Bronchus fibroblast of lung (primary cell): ENCODE measurements around the gene CEP72. TPM values are rescaled to one million over a fixed set of nuclear protein-coding genes. Genes with fewer than 3 reads are reported as not detected.

Source experiments
- total RNA-seq: library from RNA; depleted of rRNA; stranded (reverse); fragments of >200 nt; gene quantifications from 2 replicates; pipeline ENCODE4 v1.2.3, GENCODE V29; 2015

The CEP72 gene
- total RNA-seq = 5.1 and 6.1 TPM in 2 replicates

GRCh38 chr5:611731-612486 lies at the start of gene CEP72:
CEP72 (plus strand) TSS chr5:612340; CDS start chr5:612362, 22 bp downstream.

GRCh38 chr5:693271-694041 lies 81.3 kb downstream of the CEP72 start, which contains the start of gene TPPP:
TPPP (minus strand) TSS chr5:693352; CDS start chr5:678060, 15,292 bp downstream.

Other genes starting within 250 kb of the CEP72 start
- gene EXOC3, start 169.2 kb upstream of the CEP72 start, total RNA-seq = 28.1 and 31.8 TPM in 2 replicates
- 1.5 and 1.7 TPM in 2 replicates for gene SLC9A3, start 87.9 kb upstream of the CEP72 start, total RNA-seq
- under 0.01 and 0.17 TPM in 2 replicates for gene TPPP, start 81.0 kb downstream of the CEP72 start, total RNA-seq
- not detected in 2 replicates for gene ZDHHC11B, start 172.4 kb downstream of the CEP72 start, total RNA-seq
- gene ZDHHC11, start 238.6 kb downstream of the CEP72 start, total RNA-seq = 0.34 and 0.59 TPM in 2 replicates